ENCODE results near the gene CUL9. TPM values are rescaled to one million over a fixed set of nuclear protein-coding genes. Genes with fewer than 3 reads are reported as not detected.

The CUL9 gene
- total and polyA plus RNA-seq, 2 experiments from 2014 or later = 2.6 to 11.3 TPM

DNA sequence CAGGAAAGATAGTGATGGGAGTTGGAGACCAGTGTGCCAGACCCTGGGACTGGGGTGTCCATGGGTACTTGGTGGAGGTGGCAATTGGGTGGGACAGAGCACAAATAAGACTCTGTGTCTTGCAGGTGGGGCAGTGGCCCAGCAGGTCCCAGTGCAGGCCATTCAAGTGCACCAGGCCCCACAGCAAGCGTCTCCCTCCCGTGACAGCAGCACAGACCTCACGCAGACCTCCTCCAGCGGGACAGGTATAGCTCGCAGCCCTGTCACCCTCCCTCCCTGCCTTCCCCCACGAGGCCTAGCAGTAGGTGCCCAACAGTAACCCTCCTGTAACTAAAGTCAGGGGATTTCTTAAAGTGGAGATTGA lies 5.6 kb upstream of the CUL9 start:
- no peak overlapping the region for H3K4me3 Mint-ChIP-seq
- peaks cover 26% of the 10 kb centered on the region for H3K27me3 Mint-ChIP-seq (ENCODE audit: insufficient read depth, low read depth, poor library complexity)
- peaks cover 12% of the 10 kb centered on the region; the same call in 1 of the 2 replicates for H3F3A ChIP-seq (replicated peaks; ENCODE audit: low read depth)
- no peak for ATAC-seq
- peaks cover 33% of the 10 kb centered on the region for H3K4me1 Mint-ChIP-seq
- H3K4me1 ChIP-seq (ENCODE audit: insufficient read depth) = peaks cover 24% of the 10 kb centered on the region
- peaks cover 29% of the 10 kb centered on the region for H3K36me3 ChIP-seq (ENCODE audit: insufficient read depth)
- H3K27ac ChIP-seq (ENCODE audit: low read depth) = no peak overlapping the region
- DNase-seq (ENCODE audit: low spot score) = no peak
- no peak overlapping the region for H2AFZ ChIP-seq
- H3K4me2 ChIP-seq = no peak overlapping the region
- H4K20me1 ChIP-seq (replicated peaks; ENCODE audit: insufficient read depth) = peaks cover 19% of the 10 kb centered on the region
- H3K27ac Mint-ChIP-seq = no peak overlapping the region
- TF ChIP-seq, protein P1, sequence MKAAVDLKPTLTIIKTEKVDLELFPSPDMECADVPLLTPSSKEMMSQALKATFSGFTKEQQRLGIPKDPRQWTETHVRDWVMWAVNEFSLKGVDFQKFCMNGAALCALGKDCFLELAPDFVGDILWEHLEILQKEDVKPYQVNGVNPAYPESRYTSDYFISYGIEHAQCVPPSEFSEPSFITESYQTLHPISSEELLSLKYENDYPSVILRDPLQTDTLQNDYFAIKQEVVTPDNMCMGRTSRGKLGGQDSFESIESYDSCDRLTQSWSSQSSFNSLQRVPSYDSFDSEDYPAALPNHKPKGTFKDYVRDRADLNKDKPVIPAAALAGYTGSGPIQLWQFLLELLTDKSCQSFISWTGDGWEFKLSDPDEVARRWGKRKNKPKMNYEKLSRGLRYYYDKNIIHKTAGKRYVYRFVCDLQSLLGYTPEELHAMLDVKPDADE (IDR thresholded peaks at IDR 0.05) = no peak
- TF ChIP-seq EZH2 (IDR thresholded peaks at IDR 0.05; ENCODE audit: low read depth, unreplicated experiment) (no peak), ZNF331 (CRISPR knock-in tag; IDR thresholded peaks at IDR 0.05; ENCODE audit: low read depth) (no peak), STAT1 (IDR thresholded peaks at IDR 0.05; ENCODE audit: unreplicated experiment) (no peak)
- TF ChIP-seq, protein P2, sequence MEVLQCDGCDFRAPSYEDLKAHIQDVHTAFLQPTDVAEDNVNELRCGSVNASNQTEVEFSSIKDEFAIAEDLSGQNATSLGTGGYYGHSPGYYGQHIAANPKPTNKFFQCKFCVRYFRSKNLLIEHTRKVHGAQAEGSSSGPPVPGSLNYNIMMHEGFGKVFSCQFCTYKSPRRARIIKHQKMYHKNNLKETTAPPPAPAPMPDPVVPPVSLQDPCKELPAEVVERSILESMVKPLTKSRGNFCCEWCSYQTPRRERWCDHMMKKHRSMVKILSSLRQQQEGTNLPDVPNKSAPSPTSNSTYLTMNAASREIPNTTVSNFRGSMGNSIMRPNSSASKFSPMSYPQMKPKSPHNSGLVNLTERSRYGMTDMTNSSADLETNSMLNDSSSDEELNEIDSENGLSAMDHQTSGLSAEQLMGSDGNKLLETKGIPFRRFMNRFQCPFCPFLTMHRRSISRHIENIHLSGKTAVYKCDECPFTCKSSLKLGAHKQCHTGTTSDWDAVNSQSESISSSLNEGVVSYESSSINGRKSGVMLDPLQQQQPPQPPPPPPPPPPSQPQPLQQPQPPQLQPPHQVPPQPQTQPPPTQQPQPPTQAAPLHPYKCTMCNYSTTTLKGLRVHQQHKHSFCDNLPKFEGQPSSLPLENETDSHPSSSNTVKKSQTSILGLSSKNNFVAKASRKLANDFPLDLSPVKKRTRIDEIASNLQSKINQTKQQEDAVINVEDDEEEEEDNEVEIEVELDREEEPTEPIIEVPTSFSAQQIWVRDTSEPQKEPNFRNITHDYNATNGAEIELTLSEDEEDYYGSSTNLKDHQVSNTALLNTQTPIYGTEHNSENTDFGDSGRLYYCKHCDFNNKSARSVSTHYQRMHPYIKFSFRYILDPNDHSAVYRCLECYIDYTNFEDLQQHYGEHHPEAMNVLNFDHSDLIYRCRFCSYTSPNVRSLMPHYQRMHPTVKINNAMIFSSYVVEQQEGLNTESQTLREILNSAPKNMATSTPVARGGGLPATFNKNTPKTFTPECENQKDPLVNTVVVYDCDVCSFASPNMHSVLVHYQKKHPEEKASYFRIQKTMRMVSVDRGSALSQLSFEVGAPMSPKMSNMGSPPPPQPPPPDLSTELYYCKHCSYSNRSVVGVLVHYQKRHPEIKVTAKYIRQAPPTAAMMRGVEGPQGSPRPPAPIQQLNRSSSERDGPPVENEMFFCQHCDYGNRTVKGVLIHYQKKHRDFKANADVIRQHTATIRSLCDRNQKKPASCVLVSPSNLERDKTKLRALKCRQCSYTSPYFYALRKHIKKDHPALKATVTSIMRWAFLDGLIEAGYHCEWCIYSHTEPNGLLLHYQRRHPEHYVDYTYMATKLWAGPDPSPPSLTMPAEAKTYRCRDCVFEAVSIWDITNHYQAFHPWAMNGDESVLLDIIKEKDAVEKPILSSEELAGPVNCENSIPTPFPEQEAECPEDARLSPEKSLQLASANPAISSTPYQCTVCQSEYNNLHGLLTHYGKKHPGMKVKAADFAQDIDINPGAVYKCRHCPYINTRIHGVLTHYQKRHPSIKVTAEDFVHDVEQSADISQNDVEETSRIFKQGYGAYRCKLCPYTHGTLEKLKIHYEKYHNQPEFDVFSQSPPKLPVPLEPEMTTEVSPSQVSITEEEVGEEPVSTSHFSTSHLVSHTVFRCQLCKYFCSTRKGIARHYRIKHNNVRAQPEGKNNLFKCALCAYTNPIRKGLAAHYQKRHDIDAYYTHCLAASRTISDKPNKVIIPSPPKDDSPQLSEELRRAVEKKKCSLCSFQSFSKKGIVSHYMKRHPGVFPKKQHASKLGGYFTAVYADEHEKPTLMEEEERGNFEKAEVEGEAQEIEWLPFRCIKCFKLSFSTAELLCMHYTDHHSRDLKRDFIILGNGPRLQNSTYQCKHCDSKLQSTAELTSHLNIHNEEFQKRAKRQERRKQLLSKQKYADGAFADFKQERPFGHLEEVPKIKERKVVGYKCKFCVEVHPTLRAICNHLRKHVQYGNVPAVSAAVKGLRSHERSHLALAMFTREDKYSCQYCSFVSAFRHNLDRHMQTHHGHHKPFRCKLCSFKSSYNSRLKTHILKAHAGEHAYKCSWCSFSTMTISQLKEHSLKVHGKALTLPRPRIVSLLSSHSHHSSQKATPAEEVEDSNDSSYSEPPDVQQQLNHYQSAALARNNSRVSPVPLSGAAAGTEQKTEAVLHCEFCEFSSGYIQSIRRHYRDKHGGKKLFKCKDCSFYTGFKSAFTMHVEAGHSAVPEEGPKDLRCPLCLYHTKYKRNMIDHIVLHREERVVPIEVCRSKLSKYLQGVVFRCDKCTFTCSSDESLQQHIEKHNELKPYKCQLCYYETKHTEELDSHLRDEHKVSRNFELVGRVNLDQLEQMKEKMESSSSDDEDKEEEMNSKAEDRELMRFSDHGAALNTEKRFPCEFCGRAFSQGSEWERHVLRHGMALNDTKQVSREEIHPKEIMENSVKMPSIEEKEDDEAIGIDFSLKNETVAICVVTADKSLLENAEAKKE (CRISPR knock-in tag; IDR thresholded peaks at IDR 0.05) = no peak
- H3K9me2 ChIP-seq (ENCODE audit: insufficient read depth) = no peaks in the 10 kb centered on the region
- H3K36me3 Mint-ChIP-seq (ENCODE audit: low read depth) = peaks cover 61% of the 10 kb centered on the region
- no peaks in the 10 kb centered on the region; the same call in 2 of the 3 replicates for H3K9me3 Mint-ChIP-seq
- no peak overlapping the region for H3K4me3 ChIP-seq
- peaks cover 32% of the 10 kb centered on the region for H3K79me2 ChIP-seq (replicated peaks; ENCODE audit: insufficient read depth)
- peaks cover 9% of the 10 kb centered on the region for H3K27me3 ChIP-seq (ENCODE audit: insufficient read depth)
